Measurements from ENCODE around the gene TADA2B.

The TADA2B gene

GRCh38 chr4:7023901-7024300 lies 19.3 kb upstream of the TADA2B start:
- TF ChIP-seq ZFX (IDR thresholded peaks at IDR 0.05; ENCODE audit: borderline replicate concordance) (no peak), CTCF (IDR thresholded peaks at IDR 0.05) (no peak)
- H3K27ac ChIP-seq = no peak overlapping the region

GRCh38 chr4:7024336-7024890 lies 18.8 kb upstream of the TADA2B start:
- H3K27ac ChIP-seq = no peak overlapping the region
- TF ChIP-seq CTCF (IDR thresholded peaks at IDR 0.05) (no peak), ZFX (IDR thresholded peaks at IDR 0.05; ENCODE audit: borderline replicate concordance) (no peak)

- no peak for TF ChIP-seq CTCF (IDR thresholded peaks at IDR 0.05)
- TF ChIP-seq ZFX (IDR thresholded peaks at IDR 0.05; ENCODE audit: borderline replicate concordance) = no peak
- H3K27ac ChIP-seq = no peak overlapping the region
Measured at GRCh38 chr4:7025040-7025602, 18.1 kb upstream of the TADA2B start.

GRCh38 chr4:7026107-7026506 lies 17.1 kb upstream of the TADA2B start:
- H3K27ac ChIP-seq = no peak overlapping the region
- TF ChIP-seq ZFX (IDR thresholded peaks at IDR 0.05; ENCODE audit: borderline replicate concordance) (no peak), CTCF (IDR thresholded peaks at IDR 0.05) (no peak)

GRCh38 chr4:7027284-7027683 lies 15.9 kb upstream of the TADA2B start:
- H3K27ac ChIP-seq = no peak overlapping the region
- TF ChIP-seq ZFX (IDR thresholded peaks at IDR 0.05; ENCODE audit: borderline replicate concordance) = no peak
- no peak for TF ChIP-seq CTCF (IDR thresholded peaks at IDR 0.05)

- H3K27ac ChIP-seq = no peak overlapping the region
- TF ChIP-seq ZFX (IDR thresholded peaks at IDR 0.05; ENCODE audit: borderline replicate concordance) (no peak), CTCF (IDR thresholded peaks at IDR 0.05) (no peak)
Measured at GRCh38 chr4:7027913-7028312, 15.3 kb upstream of the TADA2B start.

- TF ChIP-seq ZFX (IDR thresholded peaks at IDR 0.05; ENCODE audit: borderline replicate concordance) = no peak
- no peak for TF ChIP-seq CTCF (IDR thresholded peaks at IDR 0.05)
- H3K27ac ChIP-seq = no peak overlapping the region
Measured at GRCh38 chr4:7029212-7029611, 14.0 kb upstream of the TADA2B start.
